HepG2 (cell line): ENCODE data around the gene COQ3. TPM values are rescaled to one million over a fixed set of nuclear protein-coding genes. Genes with fewer than 3 reads are reported as not detected.

Source experiments
- DR1 ChIP-seq: sonication (generic); formaldehyde crosslinking; IDR thresholded peaks from 2 replicates; pipeline ENCODE4 v1.8.0; 2021; ENCODE audit warnings: mild to moderate bottlenecking, missing genetic modification reagents, inconsistent platforms
- HCFC1 ChIP-seq: fragments of 150-350 bp; IDR thresholded peaks from 2 replicates; pipeline ENCODE4 v1.6.1; 2014; ENCODE audit warnings: low read depth, low read length
- HDAC1 ChIP-seq: sonication (generic); formaldehyde crosslinking; IDR thresholded peaks from 2 replicates; pipeline ENCODE4 v1.5.1; 2020; ENCODE audit warnings: mild to moderate bottlenecking, missing genetic modification reagents
- NFATC3 ChIP-seq: sonication (generic); formaldehyde crosslinking; IDR thresholded peaks from 2 replicates; pipeline ENCODE4 v1.5.1; 2020; ENCODE audit warnings: mild to moderate bottlenecking, missing genetic modification reagents
- POLR2G ChIP-seq: fragments of 200-400 bp; formaldehyde crosslinking; IDR thresholded peaks from 2 replicates; pipeline ENCODE4 v1.6.1; 2018; ENCODE audit warnings: mild to moderate bottlenecking, low read depth, low read length, moderate library complexity
- REXO4 ChIP-seq: sonication (generic); formaldehyde crosslinking; IDR thresholded peaks from 2 replicates; pipeline ENCODE4 v1.8.0; 2022; ENCODE audit warnings: missing genetic modification reagents, mild to moderate bottlenecking, borderline replicate concordance
- SAP130 ChIP-seq: IDR thresholded peaks from 2 replicates; pipeline ENCODE4 v1.6.1; 2016; ENCODE audit warnings: low read depth
- SMAD3 ChIP-seq: sonication (generic); formaldehyde crosslinking; IDR thresholded peaks from 2 replicates; pipeline ENCODE4 v1.4.0; 2020; ENCODE audit warnings: missing genetic modification reagents
- ZNF136 ChIP-seq: sonication (generic); formaldehyde crosslinking; IDR thresholded peaks from 2 replicates; pipeline ENCODE4 v1.8.1; 2022; ENCODE audit warnings: low read depth, mild to moderate bottlenecking, moderate library complexity, missing genetic modification reagents
- ZNF20 ChIP-seq: sonication (generic); formaldehyde crosslinking; IDR thresholded peaks from 2 replicates; pipeline ENCODE4 v1.4.0; 2020; ENCODE audit warnings: mild to moderate bottlenecking, moderate library complexity, missing genetic modification reagents
- ZNF230 ChIP-seq: sonication (generic); formaldehyde crosslinking; IDR thresholded peaks from 2 replicates; pipeline ENCODE4 v1.4.0; 2020; ENCODE audit warnings: mild to moderate bottlenecking, missing genetic modification reagents
- ZNF484 ChIP-seq: sonication (generic); formaldehyde crosslinking; IDR thresholded peaks from 2 replicates; pipeline ENCODE4 v1.5.1; 2020; ENCODE audit warnings: mild to moderate bottlenecking, low read depth, missing genetic modification reagents, borderline replicate concordance
- ZNF549 ChIP-seq: sonication (generic); formaldehyde crosslinking; IDR thresholded peaks from 2 replicates; pipeline ENCODE4 v1.5.0; 2020; ENCODE audit warnings: missing genetic modification reagents
- ZNF614 ChIP-seq: IDR thresholded peaks from 2 replicates; pipeline ENCODE4 v1.6.1; 2018; ENCODE audit warnings: missing biosample characterization, missing genetic modification reagents, inconsistent platforms, borderline replicate concordance
- ZNF776 ChIP-seq: sonication (generic); formaldehyde crosslinking; IDR thresholded peaks from 2 replicates; pipeline ENCODE4 v1.4.0; 2020; ENCODE audit warnings: mild to moderate bottlenecking, missing genetic modification reagents
- polyA plus RNA-seq, 8 experiments: library from polyadenylated mRNA; depleted of rRNA in 3 of 8; stranded (reverse) in 7 of 8; unstranded in 1 of 8; fragments of >200 nt; fragmentation: Illumina TruSeq in 4 of 8; extraction: Trizol in 4 of 8; gene quantifications; 2 replicates each; pipeline versions ENCODE4 v1.2.1 to v1.2.3, GENCODE V29; 2011 to 2016; ENCODE audit warnings: low read depth in 4 of 8, missing spikeins in 1 of 8, mixed read lengths in 1 of 8; ENCODE audit not compliant: insufficient read depth in 1 of 8
- total RNA-seq, 5 experiments: library from RNA; depleted of rRNA; stranded (reverse); fragments of >200 nt; fragmentation: Illumina TruSeq; extraction: Trizol; gene quantifications; 2 replicates each; pipeline ENCODE4 v1.2.3, GENCODE V29; 2016; ENCODE audit warnings: low read depth in 1 of 5
- TF ChIP-seq, protein P1 (sequence below): sonication (generic); formaldehyde crosslinking; IDR thresholded peaks from 2 replicates; pipeline ENCODE4 v1.4.0; 2020; ENCODE audit warnings: mild to moderate bottlenecking, missing genetic modification reagents
- TF ChIP-seq, protein P2 (sequence below): sonication (generic); formaldehyde crosslinking; IDR thresholded peaks from 2 replicates; pipeline ENCODE4 v1.8.1; 2023; ENCODE audit warnings: mild to moderate bottlenecking, inconsistent platforms, moderate library complexity, missing genetic modification reagents, borderline replicate concordance
- TF ChIP-seq, protein P3 (sequence below): sonication (generic); formaldehyde crosslinking; IDR thresholded peaks from 2 replicates; pipeline ENCODE4 v1.8.1; 2023; ENCODE audit warnings: mild to moderate bottlenecking, moderate library complexity, missing genetic modification reagents
- TF ChIP-seq, protein P4 (sequence below): sonication (generic); formaldehyde crosslinking; IDR thresholded peaks from 2 replicates; pipeline ENCODE4 v1.4.0; 2020; ENCODE audit warnings: mild to moderate bottlenecking, missing genetic modification reagents

The COQ3 gene
- total and polyA plus RNA-seq, 2 of the 13 experiments (the other 11 are each of a cell fraction or from before 2014, with no cell fraction given) = 5.3 to 20.5 TPM

DNA sequence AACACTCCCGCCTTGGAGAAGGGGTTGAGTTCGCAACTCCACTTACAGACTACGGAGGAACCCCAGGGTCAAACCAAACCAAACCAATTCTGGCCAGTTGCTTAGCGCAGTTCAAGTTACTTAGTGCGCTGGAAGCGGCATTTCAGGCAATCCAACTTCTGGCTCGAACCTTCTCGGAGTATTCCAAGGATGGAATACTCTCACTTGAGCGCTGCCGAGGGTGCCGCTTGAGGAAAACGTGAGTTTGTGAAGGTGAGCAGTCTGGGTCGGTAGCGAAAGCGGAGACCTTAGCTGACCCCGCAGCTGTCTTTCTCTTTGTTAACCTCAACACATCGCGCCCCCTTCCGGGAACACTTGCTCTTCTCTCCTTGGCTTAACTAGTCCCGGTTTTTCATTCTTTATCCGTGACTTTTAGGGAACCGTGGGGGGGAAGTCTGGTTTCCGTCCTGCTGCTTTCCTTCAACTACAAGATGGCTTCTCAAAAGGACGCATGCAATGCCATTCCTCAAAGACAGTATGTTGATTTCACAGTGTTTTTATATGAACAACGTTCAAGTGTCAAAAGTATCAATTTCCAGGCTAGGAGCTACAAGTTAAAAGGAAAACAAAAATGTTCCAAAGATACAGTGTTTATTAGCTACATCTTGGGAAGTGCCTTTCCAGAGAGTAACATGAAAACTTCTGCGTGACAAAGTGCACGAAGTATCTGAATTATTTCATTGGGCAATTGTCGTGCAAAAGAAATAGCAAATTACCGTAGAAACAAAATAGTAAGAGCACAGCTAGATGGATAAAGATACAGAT is 31.9 kb upstream of the COQ3 start (continued):
- TF ChIP-seq NFATC3 (CRISPR knock-in tag) (no peak), REXO4 (no peak), ZNF549 (CRISPR knock-in tag) (no peak), ZNF484 (no peak), HDAC1 (CRISPR knock-in tag) (no peak), ZNF230 (peak; percentile 69; the same call in 1 of the 2 replicates), ZNF20 (no peak), DR1 (CRISPR knock-in tag) (0 out of 2 replicates have a peak, but pooled peaks have one; percentile 28), ZNF776 (CRISPR knock-in tag) (no peak), SMAD3 (CRISPR knock-in tag) (peak; percentile 54; the same call in 1 of the 2 replicates), POLR2G (peak; percentile 54; the same call in 1 of the 2 replicates), SAP130 (CRISPR knock-in tag) (peak; percentile 48), HCFC1 (no peak), ZNF136 (CRISPR knock-in tag) (no peak), ZNF614 (CRISPR knock-in tag) (no peak)
- TF ChIP-seq, protein P1, sequence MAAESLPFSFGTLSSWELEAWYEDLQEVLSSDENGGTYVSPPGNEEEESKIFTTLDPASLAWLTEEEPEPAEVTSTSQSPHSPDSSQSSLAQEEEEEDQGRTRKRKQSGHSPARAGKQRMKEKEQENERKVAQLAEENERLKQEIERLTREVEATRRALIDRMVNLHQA (CRISPR knock-in tag) = no peak; the same call in 1 of the 2 replicates
- TF ChIP-seq, protein P2, sequence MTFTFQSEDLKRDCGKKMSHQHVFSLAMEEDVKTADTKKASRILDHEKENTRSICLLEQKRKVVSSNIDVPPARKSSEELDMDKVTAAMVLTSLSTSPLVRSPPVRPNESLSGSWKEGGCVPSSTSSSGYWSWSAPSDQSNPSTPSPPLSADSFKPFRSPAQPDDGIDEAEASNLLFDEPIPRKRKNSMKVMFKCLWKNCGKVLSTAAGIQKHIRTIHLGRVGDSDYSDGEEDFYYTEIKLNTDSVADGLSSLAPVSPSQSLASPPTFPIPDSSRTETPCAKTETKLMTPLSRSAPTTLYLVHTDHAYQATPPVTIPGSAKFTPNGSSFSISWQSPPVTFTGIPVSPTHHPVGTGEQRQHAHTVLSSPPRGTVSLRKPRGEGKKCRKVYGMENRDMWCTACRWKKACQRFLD (CRISPR knock-in tag) = no peak
- TF ChIP-seq, protein P3, sequence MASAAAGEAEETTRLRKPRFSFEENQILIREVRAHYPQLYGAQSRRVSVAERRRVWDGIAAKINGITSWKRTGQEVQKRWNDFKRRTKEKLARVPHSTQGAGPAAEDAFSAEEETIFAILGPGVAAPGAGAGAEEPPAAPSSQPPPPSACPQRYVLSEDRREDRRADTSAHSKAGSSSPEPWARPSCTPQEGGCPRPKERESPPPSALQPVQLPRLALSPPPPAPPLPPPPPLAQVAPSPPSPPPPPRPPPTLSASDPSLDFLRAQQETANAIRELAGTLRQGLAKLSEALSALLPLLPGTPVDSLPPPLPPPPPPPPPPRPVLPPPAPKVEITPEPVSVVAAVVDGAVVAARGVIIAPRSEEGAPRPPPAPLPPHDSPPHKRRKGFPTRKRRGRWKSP (CRISPR knock-in tag) = no peak
- TF ChIP-seq, protein P4, sequence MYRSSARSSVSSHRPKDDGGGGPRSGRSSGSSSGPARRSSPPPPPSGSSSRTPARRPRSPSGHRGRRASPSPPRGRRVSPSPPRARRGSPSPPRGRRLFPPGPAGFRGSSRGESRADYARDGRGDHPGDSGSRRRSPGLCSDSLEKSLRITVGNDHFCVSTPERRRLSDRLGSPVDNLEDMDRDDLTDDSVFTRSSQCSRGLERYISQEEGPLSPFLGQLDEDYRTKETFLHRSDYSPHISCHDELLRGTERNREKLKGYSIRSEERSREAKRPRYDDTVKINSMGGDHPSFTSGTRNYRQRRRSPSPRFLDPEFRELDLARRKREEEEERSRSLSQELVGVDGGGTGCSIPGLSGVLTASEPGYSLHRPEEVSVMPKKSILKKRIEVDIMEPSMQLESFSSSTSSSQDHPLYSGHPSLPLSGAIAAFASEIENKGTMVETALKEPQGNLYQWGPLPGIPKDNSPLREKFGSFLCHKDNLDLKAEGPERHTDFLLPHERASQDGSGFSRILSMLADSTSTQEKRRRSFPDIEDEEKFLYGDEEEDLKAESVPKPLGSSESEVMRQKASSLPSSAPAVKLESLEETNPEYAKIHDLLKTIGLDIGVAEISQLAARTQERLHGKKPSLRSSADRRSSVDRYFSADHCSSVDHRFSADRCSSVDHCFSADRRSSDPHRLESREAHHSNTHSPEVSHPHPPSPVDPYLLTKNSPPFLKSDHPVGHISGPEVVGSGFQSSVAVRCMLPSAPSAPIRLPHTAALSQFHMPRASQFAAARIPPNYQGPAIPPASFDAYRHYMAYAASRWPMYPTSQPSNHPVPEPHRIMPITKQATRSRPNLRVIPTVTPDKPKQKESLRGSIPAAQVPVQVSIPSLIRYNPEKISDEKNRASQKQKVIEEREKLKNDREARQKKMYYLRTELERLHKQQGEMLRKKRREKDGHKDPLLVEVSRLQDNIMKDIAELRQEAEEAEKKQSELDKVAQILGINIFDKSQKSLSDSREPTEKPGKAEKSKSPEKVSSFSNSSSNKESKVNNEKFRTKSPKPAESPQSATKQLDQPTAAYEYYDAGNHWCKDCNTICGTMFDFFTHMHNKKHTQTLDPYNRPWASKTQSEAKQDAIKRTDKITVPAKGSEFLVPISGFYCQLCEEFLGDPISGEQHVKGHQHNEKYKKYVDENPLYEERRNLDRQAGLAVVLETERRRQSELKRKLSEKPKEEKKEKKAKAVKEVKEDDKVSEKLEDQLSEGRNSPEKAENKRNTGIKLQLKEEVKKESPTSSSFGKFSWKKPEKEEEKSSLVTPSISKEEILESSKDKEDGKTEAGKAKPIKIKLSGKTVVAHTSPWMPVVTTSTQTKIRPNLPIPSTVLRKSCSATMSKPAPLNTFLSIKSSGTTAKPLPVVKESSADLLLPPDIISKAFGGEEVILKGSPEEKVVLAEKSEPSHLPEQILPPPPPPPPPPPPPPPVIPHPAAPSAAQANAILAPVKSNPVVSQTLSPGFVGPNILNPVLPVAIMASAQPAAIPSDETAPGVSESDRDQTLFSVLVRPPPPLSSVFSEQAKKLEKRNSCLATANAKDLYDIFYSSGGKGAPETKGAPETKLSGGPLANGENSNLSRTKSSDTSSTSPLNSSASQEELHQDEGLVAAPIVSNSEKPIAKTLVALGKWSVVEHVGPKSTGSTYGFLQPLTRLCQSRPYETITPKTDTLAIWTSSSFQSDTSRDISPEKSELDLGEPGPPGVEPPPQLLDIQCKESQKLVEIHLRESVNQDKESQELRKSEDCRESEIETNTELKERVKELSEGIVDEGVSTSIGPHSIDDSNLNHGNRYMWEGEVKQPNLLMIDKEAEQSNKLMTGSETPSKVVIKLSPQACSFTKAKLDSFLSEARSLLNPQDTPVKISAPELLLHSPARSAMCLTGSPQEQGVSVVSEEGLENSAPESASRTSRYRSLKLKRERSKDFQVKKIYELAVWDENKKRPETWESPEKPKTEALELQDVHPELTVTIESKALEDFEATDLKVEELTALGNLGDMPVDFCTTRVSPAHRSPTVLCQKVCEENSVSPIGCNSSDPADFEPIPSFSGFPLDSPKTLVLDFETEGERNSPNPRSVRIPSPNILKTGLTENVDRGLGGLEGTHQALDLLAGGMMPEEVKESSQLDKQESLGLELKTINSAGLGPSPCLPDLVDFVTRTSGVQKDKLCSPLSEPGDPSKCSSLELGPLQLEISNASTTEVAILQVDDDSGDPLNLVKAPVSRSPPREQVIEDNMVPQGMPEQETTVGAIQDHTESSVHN (CRISPR knock-in tag) = no peak
